HEK293 (cell line): ENCODE data around the gene FTMT.

ENCODE experiments used
- ZBTB1 ChIP-seq: fragments of 450-650 bp; formaldehyde crosslinking; IDR thresholded peaks from 2 replicates; pipeline ENCODE4 v1.5.1; 2016; ENCODE audit warnings: missing biosample characterization, missing genetic modification characterization
- ZBTB11 ChIP-seq: fragments of 450-650 bp; formaldehyde crosslinking; conservative IDR thresholded peaks from 2 replicates; pipeline ENCODE4 v1.5.1; 2016; ENCODE audit warnings: low read depth, missing biosample characterization, missing genetic modification characterization
- ZBTB20 ChIP-seq: fragments of 450-650 bp; formaldehyde crosslinking; IDR thresholded peaks from 2 replicates; pipeline ENCODE4 v1.5.1; 2016; ENCODE audit warnings: missing biosample characterization, missing genetic modification characterization
- ZFP41 ChIP-seq: fragments of 450-650 bp; formaldehyde crosslinking; IDR thresholded peaks from 2 replicates; pipeline ENCODE4 v1.5.1; 2016; ENCODE audit warnings: missing biosample characterization, missing genetic modification characterization, borderline replicate concordance
- ZNF133 ChIP-seq: fragments of 450-650 bp; formaldehyde crosslinking; IDR thresholded peaks from 2 replicates; pipeline ENCODE4 v1.5.1; 2016; ENCODE audit warnings: missing biosample characterization, missing genetic modification characterization
- ZNF138 ChIP-seq: fragments of 450-650 bp; formaldehyde crosslinking; IDR thresholded peaks from 2 replicates; pipeline ENCODE4 v1.5.1; 2016; ENCODE audit warnings: missing biosample characterization, missing genetic modification characterization, borderline replicate concordance
- ZNF510 ChIP-seq: fragments of 450-650 bp; formaldehyde crosslinking; IDR thresholded peaks from 2 replicates; pipeline ENCODE4 v1.5.1; 2018; ENCODE audit warnings: mild to moderate bottlenecking, missing genetic modification characterization, missing biosample characterization; ENCODE audit not compliant: insufficient replicate concordance
- ZNF776 ChIP-seq: fragments of 450-650 bp; formaldehyde crosslinking; IDR thresholded peaks from 2 replicates; pipeline ENCODE4 v1.5.0; 2017; ENCODE audit warnings: missing biosample characterization, missing genetic modification characterization, borderline replicate concordance
- TF ChIP-seq, protein P1 (sequence below): fragments of 450-650 bp; formaldehyde crosslinking; IDR thresholded peaks from 2 replicates; pipeline ENCODE4 v1.5.1; 2016; ENCODE audit warnings: missing biosample characterization, missing genetic modification characterization

GRCh38 chr5:121805911-121806310 is 45.8 kb upstream of the FTMT start:
- TF ChIP-seq, protein P1, sequence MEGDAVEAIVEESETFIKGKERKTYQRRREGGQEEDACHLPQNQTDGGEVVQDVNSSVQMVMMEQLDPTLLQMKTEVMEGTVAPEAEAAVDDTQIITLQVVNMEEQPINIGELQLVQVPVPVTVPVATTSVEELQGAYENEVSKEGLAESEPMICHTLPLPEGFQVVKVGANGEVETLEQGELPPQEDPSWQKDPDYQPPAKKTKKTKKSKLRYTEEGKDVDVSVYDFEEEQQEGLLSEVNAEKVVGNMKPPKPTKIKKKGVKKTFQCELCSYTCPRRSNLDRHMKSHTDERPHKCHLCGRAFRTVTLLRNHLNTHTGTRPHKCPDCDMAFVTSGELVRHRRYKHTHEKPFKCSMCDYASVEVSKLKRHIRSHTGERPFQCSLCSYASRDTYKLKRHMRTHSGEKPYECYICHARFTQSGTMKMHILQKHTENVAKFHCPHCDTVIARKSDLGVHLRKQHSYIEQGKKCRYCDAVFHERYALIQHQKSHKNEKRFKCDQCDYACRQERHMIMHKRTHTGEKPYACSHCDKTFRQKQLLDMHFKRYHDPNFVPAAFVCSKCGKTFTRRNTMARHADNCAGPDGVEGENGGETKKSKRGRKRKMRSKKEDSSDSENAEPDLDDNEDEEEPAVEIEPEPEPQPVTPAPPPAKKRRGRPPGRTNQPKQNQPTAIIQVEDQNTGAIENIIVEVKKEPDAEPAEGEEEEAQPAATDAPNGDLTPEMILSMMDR (tag by site-specific recombination): no peak
- no peak for TF ChIP-seq ZNF510 (tag by site-specific recombination)
- no peak for TF ChIP-seq ZBTB11 (tag by site-specific recombination)
- no peak for TF ChIP-seq ZBTB20 (tag by site-specific recombination)
- no peak for TF ChIP-seq ZNF133
- TF ChIP-seq ZFP41 (tag by site-specific recombination): no peak
- no peak for TF ChIP-seq ZNF776 (tag by site-specific recombination)
- TF ChIP-seq ZBTB1 (tag by site-specific recombination): no peak
- TF ChIP-seq ZNF138 (tag by site-specific recombination): no peak
